Liver (tissue), 9 donors: ENCODE results near the gene BCORL1. TPM values are rescaled to one million over a fixed set of nuclear protein-coding genes. Genes with fewer than 3 reads are reported as not detected.

Source experiments
- DNase-seq: peaks from one replicate; pipeline ENCODE4 v3.0.0-alpha.2; 2017; ENCODE audit warnings: low spot score
- H3K27ac ChIP-seq, 2 donors: one replicate each; pipeline ENCODE4 v1.7.0; 2013; ENCODE audit warnings: inconsistent platforms in 2 of 2, low read length in 2 of 2, control low read depth in 1 of 2, low read depth in 1 of 2, mild to moderate bottlenecking in 1 of 2
- H3K27me3 ChIP-seq, 4 donors: one replicate each; pipeline versions ENCODE4 v1.6.1 to v1.7.0; 2013; ENCODE audit warnings: low read length in 3 of 4, inconsistent platforms in 1 of 4, mild to moderate bottlenecking in 1 of 4, moderate library complexity in 1 of 4; ENCODE audit not compliant: control insufficient read depth in 4 of 4, insufficient read depth in 4 of 4
- H3K36me3 ChIP-seq, 4 donors: one replicate each; pipeline versions ENCODE4 v1.6.1 to v1.7.0; 2013; ENCODE audit warnings: low read length in 3 of 4, mild to moderate bottlenecking in 3 of 4, low read depth in 1 of 4, moderate library complexity in 1 of 4; ENCODE audit not compliant: control insufficient read depth in 4 of 4, insufficient read depth in 3 of 4
- H3K4me1 ChIP-seq, 4 donors: one replicate each; pipeline versions ENCODE4 v1.6.1 to v1.7.0; 2013; ENCODE audit warnings: low read length in 3 of 4, mild to moderate bottlenecking in 3 of 4, moderate library complexity in 1 of 4; ENCODE audit not compliant: control insufficient read depth in 4 of 4, insufficient read depth in 4 of 4
- H3K4me3 ChIP-seq, 3 donors: one replicate each; pipeline versions ENCODE4 v1.6.1 to v1.7.0; 2013; ENCODE audit warnings: low read length in 3 of 3, control low read depth in 1 of 3, low read depth in 1 of 3, mild to moderate bottlenecking in 1 of 3
- H3K9ac ChIP-seq, 2 donors: one replicate each; pipeline ENCODE4 v1.7.0; 2013; ENCODE audit warnings: low read length in 2 of 2, mild to moderate bottlenecking in 2 of 2, moderate library complexity in 2 of 2, control low read depth in 1 of 2, low read depth in 1 of 2
- H3K9me3 ChIP-seq, 4 donors: one replicate each; pipeline versions ENCODE4 v1.6.1 to v1.7.0; 2013; ENCODE audit warnings: low read length in 3 of 4; ENCODE audit not compliant: control insufficient read depth in 4 of 4
- ATF3 ChIP-seq: IDR thresholded peaks from 2 replicates; pipeline ENCODE4 v1.6.1; 2016; ENCODE audit warnings: antibody characterized with exemption
- CTCF ChIP-seq: fragments of 150-350 bp; IDR thresholded peaks from 2 replicates; pipeline ENCODE4 v1.5.1; 2017; ENCODE audit warnings: improper control_type of control experiment, low read depth, low read length; ENCODE audit not compliant: missing input control
- FOXA1 ChIP-seq: IDR thresholded peaks from 2 replicates; pipeline ENCODE4 v1.6.1; 2016; ENCODE audit warnings: antibody characterized with exemption
- GABPA ChIP-seq, 2 donors: IDR thresholded peaks in 1 of 2; conservative IDR thresholded peaks in 1 of 2; 2 replicates each; pipeline ENCODE4 v1.6.1; 2016; ENCODE audit warnings: antibody characterized with exemption in 2 of 2, mild to moderate bottlenecking in 1 of 2, moderate library complexity in 1 of 2
- HNF4A ChIP-seq, 2 donors: conservative IDR thresholded peaks; 2 replicates each; pipeline ENCODE4 v1.6.1; 2016; ENCODE audit warnings: antibody characterized with exemption in 2 of 2, mild to moderate bottlenecking in 2 of 2
- HNF4G ChIP-seq: IDR thresholded peaks from 2 replicates; pipeline ENCODE4 v1.6.1; 2016; ENCODE audit warnings: antibody characterized with exemption
- MAX ChIP-seq: IDR thresholded peaks from 2 replicates; pipeline ENCODE4 v1.6.1; 2016; ENCODE audit warnings: antibody characterized with exemption
- NR2F2 ChIP-seq: IDR thresholded peaks from 2 replicates; pipeline ENCODE4 v1.6.1; 2016; ENCODE audit warnings: antibody characterized with exemption
- REST ChIP-seq: IDR thresholded peaks from 2 replicates; pipeline ENCODE4 v1.6.1; 2016; ENCODE audit warnings: antibody characterized with exemption, mild to moderate bottlenecking
- SP1 ChIP-seq: IDR thresholded peaks from 2 replicates; pipeline ENCODE4 v1.6.1; 2018; ENCODE audit warnings: antibody characterized with exemption, mild to moderate bottlenecking
- TAF1 ChIP-seq: conservative IDR thresholded peaks from 2 replicates; pipeline ENCODE4 v1.6.1; 2016; ENCODE audit warnings: antibody characterized with exemption, mild to moderate bottlenecking
- YY1 ChIP-seq: IDR thresholded peaks from 2 replicates; pipeline ENCODE4 v1.6.1; 2016; ENCODE audit warnings: antibody characterized with exemption, mild to moderate bottlenecking
- WGBS: extraction: QIAGEN DNeasy Blood & Tissue Kit; methylation state at CpG from one replicate; pipeline ENCODE4 v1.1.7; 2013; 5-methylcytosine and 5-hydroxymethylcytosine counted together
- polyA plus RNA-seq, 2 donors: library from polyadenylated mRNA; stranded (reverse) in 1 of 2; unstranded in 1 of 2; fragments of 200-250 nt in 1 of 2; fragments of >200 nt in 1 of 2; fragmentation: Nextera tagmentation in 1 of 2; extraction: Ambion mirVana in 1 of 2; gene quantifications; one replicate each; pipeline versions ENCODE4 v1.2.1 to v1.2.3, GENCODE V29; 2013 to 2015
- total RNA-seq, 2 donors: library from RNA; depleted of rRNA; stranded (reverse); fragments of >200 nt; gene quantifications; one replicate each; pipeline ENCODE4 v1.2.3, GENCODE V29; 2014
- donor health status: healthy.
- donor health status: healthy.
- donor health status: healthy.
- donor health status: healthy.
- donor health status: healthy.

BCORL1 gene
- total and polyA plus RNA-seq, 4 donors: 1.7 to 5.3 (median 2.1) TPM

GRCh38 chrX:130039847-130040246 is 57.4 kb downstream of the BCORL1 start (continued):
- no peak for TF ChIP-seq CTCF
- TF ChIP-seq FOXA1: no peak
- TF ChIP-seq HNF4A (conservative IDR thresholded peaks at IDR 0.05): no peak

GRCh38 chrX:130047416-130047815 is 65.0 kb downstream of the BCORL1 start:
- no peak for TF ChIP-seq TAF1
- TF ChIP-seq HNF4A (conservative IDR thresholded peaks at IDR 0.05): no peak
- TF ChIP-seq MAX: no peak
- no peak for TF ChIP-seq CTCF
- TF ChIP-seq HNF4G: no peak
- TF ChIP-seq GABPA (IDR thresholded peaks at IDR 0.05 in 1 of 2, conservative IDR thresholded peaks at IDR 0.05 in 1 of 2): no peak
- no peak for TF ChIP-seq SP1
- no peak for TF ChIP-seq FOXA1
- DNase-seq: no peak
- H3K9me3 ChIP-seq: peaks cover 0 to 4% (median 0%) of the 10 kb centered on the region in 4 donors
- over 99% methylated on average over 5 of the region's 5 CpGs for WGBS
- no peak overlapping the region for H3K9ac ChIP-seq
- no peak overlapping the region for H3K4me3 ChIP-seq
- no peaks in the 10 kb centered on the region for H3K27me3 ChIP-seq
- H3K27ac ChIP-seq: no peak overlapping the region
- H3K36me3 ChIP-seq: peaks cover 4 to 39% (median 19%) of the 10 kb centered on the region in 4 donors
- H3K4me1 ChIP-seq: no peaks in the 10 kb centered on the region

- 97% methylated on average over 4 of the region's 4 CpGs for WGBS
- H3K9ac ChIP-seq: no peak overlapping the region
- TF ChIP-seq ATF3 (no peak), TAF1 (no peak), YY1 (no peak), REST (no peak), SP1 (no peak), NR2F2 (no peak), FOXA1 (no peak)
- H3K27ac ChIP-seq: no peak overlapping the region
- no peak overlapping the region for H3K4me3 ChIP-seq
- peaks cover 0 to 4% (median 0%) of the 10 kb centered on the region in 4 donors for H3K9me3 ChIP-seq
- H3K4me1 ChIP-seq: no peaks in the 10 kb centered on the region
- H3K36me3 ChIP-seq: peaks cover 4 to 41% (median 21%) of the 10 kb centered on the region in 4 donors
- H3K27me3 ChIP-seq: no peaks in the 10 kb centered on the region
- DNase-seq: no peak
Measured at GRCh38 chrX:130048686-130049222, 66.3 kb downstream of the BCORL1 start.
